Activated CD8-positive, alpha-beta memory T cell treated with anti-CD3 and anti-CD28 coated beads, Interleukin-2, amount 10 ng/mL, durations not matched to agents 7 days and 5 days (primary cell): ENCODE data around the gene CSAD. TPM values are rescaled to one million over a fixed set of nuclear protein-coding genes. Genes with fewer than 3 reads are reported as not detected.
A peak's percentile ranks its signal among the peaks of the same experiment; 100 is the strongest.
"Not testable (repeated sequence)": the region's sequence is repeated elsewhere in the genome, so short reads cannot be mapped to it uniquely, and the experiment has no call there.

Source experiments
- ATAC-seq: fragments of 150-1000 bp; cut with Tn5 transposase; one replicate; pipeline ENCODE4 v1.10.0; 2021; ENCODE audit warnings: moderate library complexity
- CTCF ChIA-PET: fragments of 350-600 bp; sonication (Branson Sonifier 250); formaldehyde crosslinking; loops from one replicate; lab custom pipeline; 2021; ENCODE audit warnings: antibody characterized with exemption; lab: Charles Lee
- DNase-seq: peaks from one replicate; pipeline ENCODE4 v3.0.0-alpha.2; 2020
- H3K27ac Mint-ChIP-seq: one replicate; pipeline ENCODE4 v1.8.0; 2021; ENCODE audit warnings: mild to moderate bottlenecking, mixed read lengths
- H3K27me3 Mint-ChIP-seq: one replicate; pipeline ENCODE4 v1.8.0; 2021; ENCODE audit warnings: mixed read lengths
- H3K36me3 Mint-ChIP-seq: one replicate; pipeline ENCODE4 v1.8.0; 2021; ENCODE audit warnings: mild to moderate bottlenecking, mixed read lengths
- H3K4me1 Mint-ChIP-seq: one replicate; pipeline ENCODE4 v1.8.0; 2021; ENCODE audit warnings: mixed read lengths
- H3K4me3 Mint-ChIP-seq: one replicate; pipeline ENCODE4 v1.8.0; 2021; ENCODE audit warnings: mild to moderate bottlenecking, moderate library complexity, mixed read lengths
- H3K9me3 Mint-ChIP-seq: one replicate; pipeline ENCODE4 v1.8.0; 2022; ENCODE audit warnings: low read depth, mixed read lengths
- total RNA-seq, 2 experiments: library from RNA; stranded (reverse); gene quantifications; one replicate each; pipeline ENCODE4 v1.2.3, GENCODE V29; 2021

The CSAD gene
- total RNA-seq, 2 experiments from 2014 or later: 19.6 to 28.1 TPM

GRCh38 chr12:53214221-53214620 is 33.5 kb upstream of the CSAD start:
- no peak for ATAC-seq
- peaks cover 26% of the 10 kb centered on the region for H3K36me3 Mint-ChIP-seq
- no peak overlapping the region for H3K27ac Mint-ChIP-seq

DNA sequence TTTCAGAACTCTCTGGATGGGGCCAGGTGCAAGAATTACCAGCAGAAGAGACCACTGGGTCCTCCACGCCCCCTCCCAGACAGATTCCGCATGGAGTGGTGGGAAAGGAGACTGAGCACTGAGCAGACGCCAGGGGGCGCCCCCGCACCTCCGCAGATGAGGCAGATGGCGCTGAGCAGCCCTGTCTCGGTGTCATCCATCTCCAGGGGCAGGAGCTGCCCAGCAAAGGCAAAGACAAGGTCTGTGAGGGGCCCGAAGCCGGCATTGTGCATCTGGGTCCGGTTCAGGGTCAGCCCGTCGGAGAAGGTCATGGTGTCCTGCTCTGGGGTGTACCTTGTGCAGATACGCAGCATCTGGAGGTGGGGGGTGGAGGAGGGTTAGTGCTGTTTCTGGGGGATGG is 32.6 kb upstream of the CSAD start:
- H3K27ac Mint-ChIP-seq: no peak overlapping the region
- no peaks in the 10 kb centered on the region for H3K9me3 Mint-ChIP-seq
- H3K4me3 Mint-ChIP-seq: no peak overlapping the region
- peaks cover 29% of the 10 kb centered on the region for H3K36me3 Mint-ChIP-seq
- H3K4me1 Mint-ChIP-seq: peaks cover 73% of the 10 kb centered on the region
- CTCF ChIA-PET: interaction anchor here (0.5 to 19.8 kb wide), 38 partner anchors 6 to 299 kb away, joined by 3 to 294 read pairs (median 6); partner anchors contain the start of genes AAAS, CSAD, ESPL1 and ITGB7
- no peaks in the 10 kb centered on the region for H3K27me3 Mint-ChIP-seq
- ATAC-seq: peak; percentile 73
- peak; percentile 88 for DNase-seq

More at GRCh38 chr12:53214221-53214620, 33.5 kb upstream of the CSAD start:
- Mint-ChIP-seq H3K27me3 (no peaks in the 10 kb centered on the region), H3K9me3 (no peaks in the 10 kb centered on the region), H3K4me1 (peaks cover 70% of the 10 kb centered on the region), H3K4me3 (no peak overlapping the region)
- CTCF ChIA-PET: interaction anchor here (0.7 to 19.8 kb wide), 29 partner anchors 5 to 261 kb away, joined by 3 to 294 read pairs (median 11); partner anchors contain the start of genes AAAS, CSAD, ESPL1 and ITGB7
- DNase-seq: no peak

DNA sequence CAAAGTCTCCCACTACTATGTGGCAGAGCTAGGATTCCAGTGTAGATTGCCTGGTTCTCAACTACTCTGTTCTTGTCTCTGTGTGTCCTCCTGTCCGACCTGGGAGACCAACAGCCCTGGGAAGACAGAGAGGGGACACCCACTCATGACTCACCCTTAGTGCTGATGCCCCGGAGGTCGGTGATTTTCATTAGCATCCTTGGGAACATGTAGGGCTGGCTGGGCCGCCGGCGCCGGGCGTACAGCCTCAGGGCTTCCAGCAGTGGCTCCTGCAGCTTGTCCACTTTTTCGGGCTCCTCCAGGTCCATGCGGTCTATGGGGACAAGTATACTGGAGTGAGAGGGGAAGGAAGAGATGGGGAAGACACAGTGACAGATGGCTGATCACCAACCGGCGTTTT is 32.2 kb upstream of the CSAD start:
- Mint-ChIP-seq H3K4me1 (peaks cover 73% of the 10 kb centered on the region), H3K27ac (no peak overlapping the region), H3K27me3 (no peaks in the 10 kb centered on the region), H3K4me3 (no peak overlapping the region), H3K36me3 (peaks cover 29% of the 10 kb centered on the region), H3K9me3 (no peaks in the 10 kb centered on the region)
- CTCF ChIA-PET: interaction anchor here (0.8 to 19.8 kb wide), 31 partner anchors 6 to 263 kb away, joined by 3 to 294 read pairs (median 11); partner anchors contain the start of genes AAAS, CSAD, ESPL1 and ITGB7
- ATAC-seq: no peak
- DNase-seq: no peak

GRCh38 chr12:53211476-53212381 is 31.0 kb upstream of the CSAD start:
- Mint-ChIP-seq H3K9me3 (no peaks in the 10 kb centered on the region), H3K4me3 (no peak overlapping the region), H3K27ac (peak overlapping the region; percentile 17), H3K4me1 (peaks cover 71% of the 10 kb centered on the region), H3K27me3 (no peaks in the 10 kb centered on the region), H3K36me3 (peaks cover 32% of the 10 kb centered on the region)
- DNase-seq: no peak
- CTCF ChIA-PET: interaction anchor here (0.6 to 19.8 kb wide), 23 partner anchors 4 to 210 kb away, joined by 3 to 294 read pairs (median 11); partner anchors contain the start of genes AAAS, CSAD, ESPL1 and ITGB7
- no peak for ATAC-seq

DNA sequence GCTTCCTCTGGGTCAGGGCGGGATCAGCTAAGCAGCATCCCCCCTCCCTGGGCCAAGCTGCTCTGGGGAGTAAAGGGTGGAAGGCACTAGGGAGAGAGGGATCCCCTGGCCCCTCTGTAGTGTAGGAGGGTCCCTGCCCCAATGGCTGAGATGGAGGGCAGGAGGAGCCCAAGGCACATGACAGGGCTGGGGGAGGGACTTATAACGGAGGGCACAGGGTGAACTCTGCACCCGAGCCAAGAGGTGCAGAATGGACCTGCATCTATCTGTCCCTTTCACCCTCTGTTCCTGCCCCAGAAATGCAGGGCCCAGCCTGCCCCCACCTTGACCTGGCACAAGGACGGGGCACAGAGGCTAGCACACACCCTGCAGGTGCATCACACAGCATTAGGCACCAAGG is 30.1 kb upstream of the CSAD start:
- Mint-ChIP-seq H3K27ac (no peak overlapping the region), H3K4me1 (peaks cover 62% of the 10 kb centered on the region), H3K27me3 (no peaks in the 10 kb centered on the region), H3K4me3 (no peak overlapping the region), H3K36me3 (peaks cover 39% of the 10 kb centered on the region), H3K9me3 (no peaks in the 10 kb centered on the region)
- ATAC-seq (no peak), DNase-seq (no peak)
- CTCF ChIA-PET: interaction anchor here (0.9 to 19.8 kb wide), 18 partner anchors 8 to 172 kb away, joined by 3 to 294 read pairs (median 9); partner anchors contain the start of genes AAAS, CSAD, ESPL1 and MYG1

DNA sequence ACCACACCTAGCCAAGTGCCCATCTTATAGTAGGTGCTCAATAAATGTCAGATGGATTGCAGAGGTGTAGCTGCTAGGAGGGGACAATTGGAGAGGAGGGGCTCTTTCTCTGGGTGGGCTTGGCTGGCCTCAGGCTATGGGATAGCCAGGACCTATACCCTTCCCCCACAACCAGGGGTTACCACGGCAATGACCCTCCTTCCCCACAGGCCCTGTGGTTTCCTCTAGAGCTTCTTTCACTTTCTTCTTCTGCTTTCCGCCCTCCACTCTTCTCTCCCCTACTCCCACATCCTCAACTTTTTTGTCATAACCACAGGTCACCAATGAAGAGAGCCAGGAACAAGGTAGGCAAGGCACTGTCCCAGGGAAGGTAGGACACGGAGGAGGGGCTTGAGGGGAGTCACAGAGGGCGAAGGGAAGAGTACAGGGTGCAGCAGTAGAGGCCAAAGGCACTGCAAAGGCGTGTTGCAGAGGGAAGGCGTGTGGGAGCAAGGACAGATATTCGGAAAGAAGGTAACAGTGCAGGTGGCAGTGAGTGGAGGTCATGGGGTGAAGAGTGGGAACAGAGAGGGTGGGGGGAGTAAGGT is 28.2 kb upstream of the CSAD start:
- CTCF ChIA-PET: interaction anchor here (0.8 to 19.8 kb wide), 16 partner anchors 9 to 113 kb away, joined by 3 to 294 read pairs (median 10); partner anchors contain the start of genes AAAS, CSAD, ESPL1 and PFDN5
- Mint-ChIP-seq H3K9me3 (no peaks in the 10 kb centered on the region), H3K27ac (peak overlapping the region; percentile 89), H3K4me1 (peaks cover 64% of the 10 kb centered on the region), H3K4me3 (peak overlapping the region; percentile 78), H3K27me3 (no peaks in the 10 kb centered on the region), H3K36me3 (peaks cover 48% of the 10 kb centered on the region)
- ATAC-seq: peak; percentile 20
- DNase-seq: peak; percentile 72

DNA sequence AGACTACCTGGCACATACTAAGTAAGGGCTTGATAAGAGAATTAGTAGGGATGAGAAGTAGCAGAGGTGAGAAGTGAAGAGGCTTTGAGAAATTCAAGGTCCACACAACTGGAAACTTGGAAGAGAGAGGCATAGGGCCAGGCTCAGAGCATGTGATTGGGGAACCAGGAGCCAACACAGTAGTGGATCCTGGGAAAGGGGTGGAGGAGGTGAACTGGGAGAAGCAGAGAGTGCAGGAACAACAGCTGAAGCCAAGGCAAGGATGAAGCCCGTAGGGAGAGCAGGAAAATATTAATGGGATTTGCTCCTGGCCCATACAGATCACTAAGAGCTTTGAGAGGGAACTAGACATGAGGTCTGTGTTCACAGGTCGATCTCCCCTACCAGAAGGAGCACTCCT is 27.7 kb upstream of the CSAD start:
- H3K4me3 Mint-ChIP-seq: peak overlapping the region; percentile 78
- peaks cover 66% of the 10 kb centered on the region for H3K4me1 Mint-ChIP-seq
- CTCF ChIA-PET: interaction anchor here (0.8 to 19.8 kb wide), 15 partner anchors 9 to 114 kb away, joined by 3 to 294 read pairs (median 12); partner anchors contain the start of genes AAAS, CSAD, ESPL1 and MYG1
- H3K27me3 Mint-ChIP-seq: no peaks in the 10 kb centered on the region
- DNase-seq (no peak), ATAC-seq (no peak)
- no peaks in the 10 kb centered on the region for H3K9me3 Mint-ChIP-seq
- H3K27ac Mint-ChIP-seq: peak overlapping the region; percentile 89
- H3K36me3 Mint-ChIP-seq: peaks cover 49% of the 10 kb centered on the region

DNA sequence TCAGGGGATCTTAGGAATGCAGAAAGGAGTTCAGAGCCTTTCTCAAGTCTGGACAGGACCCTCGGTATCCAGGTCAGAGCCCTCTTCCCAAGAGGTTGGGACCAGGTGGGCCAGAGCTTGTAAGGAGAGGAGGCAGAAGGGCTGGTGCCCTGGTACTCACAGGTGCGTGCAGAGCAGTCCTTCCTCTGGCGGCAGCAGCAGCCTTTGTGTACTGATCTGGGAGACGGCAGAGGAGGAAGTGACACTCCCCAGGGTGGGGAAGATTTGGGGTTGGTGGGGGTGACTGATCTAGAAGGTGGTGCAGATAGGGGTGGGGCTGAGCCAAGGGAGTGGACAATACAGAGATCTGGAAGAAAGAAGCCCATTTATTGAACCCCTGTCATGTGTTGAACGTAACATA is 26.3 kb upstream of the CSAD start, which contains the start of gene ITGB7:
Gene ITGB7, minus strand, starts transcription at position 210 of the 400 bp plus-strand sequence. CDS start 6,808 bp downstream, outside the sequence.
- DNase-seq (peak; percentile 92), ATAC-seq (peak; percentile 70)
- H3K9me3 Mint-ChIP-seq: no peaks in the 10 kb centered on the region
- no peaks in the 10 kb centered on the region for H3K27me3 Mint-ChIP-seq
- H3K27ac Mint-ChIP-seq: peak within 1 kb of the TSS; percentile 89
- H3K36me3 Mint-ChIP-seq: peaks cover 48% of the 10 kb centered on the region
- H3K4me3 Mint-ChIP-seq: peak within 1 kb of the TSS; percentile 91
- peaks cover 69% of the 10 kb centered on the region for H3K4me1 Mint-ChIP-seq
- CTCF ChIA-PET: interaction anchor here (0.7 to 19.8 kb wide), 12 partner anchors 11 to 138 kb away, joined by 3 to 294 read pairs (median 20); partner anchors contain the start of genes AAAS, ESPL1, MYG1 and PFDN5

DNA sequence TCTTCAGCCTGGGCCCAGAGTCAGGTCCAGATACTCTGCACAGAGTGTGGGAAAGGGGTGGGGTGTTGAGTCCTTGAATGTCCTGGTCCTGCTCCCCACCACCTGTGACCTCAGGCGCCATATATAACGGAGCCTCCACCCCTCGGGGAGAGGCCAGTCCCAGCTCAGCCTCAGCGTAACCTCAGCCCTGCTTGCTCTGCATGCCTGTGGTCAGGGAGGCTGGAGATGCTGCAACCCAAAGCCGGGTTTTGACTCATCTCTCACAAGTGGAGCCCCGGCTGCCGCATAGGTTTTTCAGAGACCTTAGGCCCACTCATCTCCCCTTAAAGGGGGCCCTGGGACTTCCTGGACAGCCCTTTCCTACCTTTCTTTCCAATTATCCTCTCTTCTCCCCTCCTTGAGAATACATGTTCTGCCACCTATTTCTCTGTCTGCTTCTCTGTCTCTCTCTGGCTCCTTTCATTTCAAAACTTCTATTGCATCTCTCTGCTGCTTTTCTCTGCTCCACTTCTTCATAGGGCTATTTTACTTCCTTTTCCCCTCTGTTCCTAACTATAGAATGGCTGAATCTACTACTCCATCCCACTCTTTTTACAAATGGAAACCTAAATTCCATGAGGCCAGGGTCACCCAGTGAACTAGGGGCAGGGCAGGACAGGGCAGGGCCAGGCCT is 25.2 kb upstream of the CSAD start:
- DNase-seq (peak; percentile 96), ATAC-seq (peak; percentile 71)
- no peaks in the 10 kb centered on the region for H3K9me3 Mint-ChIP-seq
- peak overlapping the region; percentile 91 for H3K4me3 Mint-ChIP-seq
- H3K27ac Mint-ChIP-seq: peak overlapping the region; percentile 89
- H3K36me3 Mint-ChIP-seq: peaks cover 53% of the 10 kb centered on the region
- H3K27me3 Mint-ChIP-seq: no peaks in the 10 kb centered on the region
- H3K4me1 Mint-ChIP-seq: peaks cover 75% of the 10 kb centered on the region
- CTCF ChIA-PET: interaction anchor here (0.9 to 19.8 kb wide), 8 partner anchors 13 to 89 kb away, joined by 3 to 294 read pairs (median 52); partner anchors contain the start of genes ESPL1 and PFDN5

- DNase-seq (no peak), ATAC-seq (no peak)
- H3K4me3 Mint-ChIP-seq: peak overlapping the region; percentile 91
- H3K36me3 Mint-ChIP-seq: peaks cover 57% of the 10 kb centered on the region
- peaks cover 76% of the 10 kb centered on the region for H3K4me1 Mint-ChIP-seq
- H3K27me3 Mint-ChIP-seq: no peaks in the 10 kb centered on the region
- peak overlapping the region; percentile 61 for H3K27ac Mint-ChIP-seq
- CTCF ChIA-PET: interaction anchor here (0.7 to 19.8 kb wide), 7 partner anchors 14 to 119 kb away, joined by 3 to 294 read pairs (median 16); partner anchors contain the start of genes AAAS and ESPL1
- no peaks in the 10 kb centered on the region for H3K9me3 Mint-ChIP-seq
Observed at GRCh38 chr12:53204351-53204750, 23.6 kb upstream of the CSAD start.

- Mint-ChIP-seq H3K27ac (peak overlapping the region; percentile 35), H3K4me1 (peaks cover 73% of the 10 kb centered on the region), H3K36me3 (peaks cover 65% of the 10 kb centered on the region)
- not testable (repeated sequence) for H3K4me3 Mint-ChIP-seq, H3K9me3 Mint-ChIP-seq, ATAC-seq, DNase-seq, H3K27me3 Mint-ChIP-seq
- CTCF ChIA-PET: interaction anchor here (0.6 to 15.5 kb wide), 9 partner anchors 12 to 150 kb away, joined by 3 to 164 read pairs (median 4); partner anchors contain the start of genes ESPL1 and MYG1
Observed at GRCh38 chr12:53202316-53202715, 21.6 kb upstream of the CSAD start.

GRCh38 chr12:53201639-53202038 is 20.9 kb upstream of the CSAD start:
- H3K27me3 Mint-ChIP-seq: no peaks in the 10 kb centered on the region
- ATAC-seq: no peak
- peaks cover 74% of the 10 kb centered on the region for H3K4me1 Mint-ChIP-seq
- H3K27ac Mint-ChIP-seq: peak overlapping the region; percentile 76
- no peak for DNase-seq
- H3K9me3 Mint-ChIP-seq: no peaks in the 10 kb centered on the region
- peak overlapping the region; percentile 35 for H3K4me3 Mint-ChIP-seq
- peaks cover 69% of the 10 kb centered on the region for H3K36me3 Mint-ChIP-seq
- CTCF ChIA-PET: interaction anchor here (0.9 to 15.5 kb wide), 8 partner anchors 12 to 151 kb away, joined by 3 to 164 read pairs (median 4); partner anchors contain the start of genes ESPL1 and MYG1
